GM21526 (cell line): ENCODE measurements around the gene DNAJC5.
"Not testable (repeated sequence)": the region's sequence is repeated elsewhere in the genome, so short reads cannot be mapped to it uniquely, and the experiment has no call there.

Source experiments
- ATAC-seq: cut with Tn5 transposase; IDR thresholded peaks from one replicate; pipeline ENCODE4 v1.9.1; 2021; ENCODE audit warnings: moderate library complexity; ENCODE audit not compliant: unreplicated experiment, low FRiP score

DNAJC5 gene

GRCh38 chr20:63951398-63952209 is 56.7 kb downstream of the DNAJC5 start:
- no peak for ATAC-seq

- no peak for ATAC-seq
These were observed 57.2 kb downstream of the DNAJC5 start for GRCh38 chr20:63952210-63952535.

- ATAC-seq, result no peak
These were observed 57.8 kb downstream of the DNAJC5 start for GRCh38 chr20:63952769-63953168.

GRCh38 chr20:63953764-63954429 is 59.0 kb downstream of the DNAJC5 start:
- ATAC-seq, result no peak

DNA sequence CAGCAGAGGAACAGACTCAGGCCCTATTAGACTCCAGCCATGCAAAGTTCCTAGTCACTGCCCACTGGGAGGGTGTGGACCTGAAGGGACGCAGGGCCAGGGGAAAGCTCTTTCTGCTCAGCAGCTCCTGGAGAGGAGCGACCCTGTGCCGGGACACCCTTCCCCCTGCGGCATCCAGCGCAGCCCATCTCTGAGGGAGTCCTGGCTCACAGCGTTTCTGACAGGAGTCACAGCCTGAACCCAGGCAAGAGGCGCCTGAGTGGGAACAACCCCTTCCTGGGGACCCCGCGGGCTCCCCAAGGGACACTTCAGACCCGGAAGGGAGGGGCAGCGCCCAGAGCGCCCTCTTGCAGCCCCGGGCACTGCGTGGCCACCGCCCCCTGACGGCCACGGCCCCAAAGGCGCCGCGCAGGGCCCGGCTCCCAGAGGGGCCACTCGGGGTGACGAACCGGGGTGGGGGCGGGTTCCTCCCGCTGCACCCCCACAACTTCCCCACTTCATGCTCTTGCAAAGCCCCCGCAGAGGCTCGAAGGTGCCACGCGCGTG is 60.4 kb downstream of the DNAJC5 start:
- peak; percentile 10 for ATAC-seq

DNA sequence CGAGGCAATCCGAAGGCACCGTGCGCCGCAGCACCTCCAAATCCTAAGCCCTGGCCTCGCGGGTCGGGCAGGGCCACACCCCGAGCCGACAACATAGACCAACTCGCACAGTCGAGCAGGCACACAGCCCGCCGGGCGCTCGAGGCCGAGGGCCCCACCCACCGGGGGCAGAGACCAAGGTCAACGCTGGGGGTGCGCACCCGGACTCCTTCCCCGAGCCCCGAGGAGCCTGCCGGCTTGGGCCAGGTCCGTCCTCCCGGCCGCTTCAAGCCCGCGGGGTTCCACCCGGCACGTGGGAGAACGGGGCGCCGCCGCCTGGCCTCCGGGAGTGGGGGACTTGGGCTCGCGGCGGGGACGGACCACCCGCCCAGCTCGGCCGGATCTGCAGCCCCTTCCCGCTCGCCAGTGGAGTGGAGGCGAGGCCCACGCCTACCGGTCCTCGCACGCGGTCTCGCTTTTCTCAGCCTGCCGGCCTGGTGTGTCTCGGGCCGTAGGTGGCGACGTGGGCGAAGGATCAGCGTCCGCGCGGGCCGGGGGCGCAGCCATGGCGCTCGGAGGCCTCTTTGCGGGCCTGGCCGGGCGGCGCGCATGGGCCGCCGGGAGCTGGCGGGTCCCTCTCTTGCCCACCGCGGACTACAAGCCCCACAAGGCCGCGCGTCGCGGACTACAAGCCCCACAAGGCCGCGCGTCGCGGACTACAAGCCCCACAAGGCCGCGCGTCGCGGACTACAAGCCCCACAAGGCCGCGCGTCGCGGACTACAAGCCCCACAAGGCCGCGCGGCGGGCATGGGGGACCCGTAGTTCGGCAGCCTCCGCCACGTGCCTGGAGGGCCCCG is 61.1 kb downstream of the DNAJC5 start, which contains the start of gene UCKL1:
Gene UCKL1, minus strand, starts transcription at position 590 of the 837 bp plus-strand sequence. Its CDS starts 44 bp downstream, at position 546.
- peak; percentile 51 for ATAC-seq

- ATAC-seq, result no peak
These were observed 61.7 kb downstream of the DNAJC5 start for GRCh38 chr20:63956664-63957003.

GRCh38 chr20:63957004-63957689 is 62.2 kb downstream of the DNAJC5 start:
- no peak for ATAC-seq

DNA sequence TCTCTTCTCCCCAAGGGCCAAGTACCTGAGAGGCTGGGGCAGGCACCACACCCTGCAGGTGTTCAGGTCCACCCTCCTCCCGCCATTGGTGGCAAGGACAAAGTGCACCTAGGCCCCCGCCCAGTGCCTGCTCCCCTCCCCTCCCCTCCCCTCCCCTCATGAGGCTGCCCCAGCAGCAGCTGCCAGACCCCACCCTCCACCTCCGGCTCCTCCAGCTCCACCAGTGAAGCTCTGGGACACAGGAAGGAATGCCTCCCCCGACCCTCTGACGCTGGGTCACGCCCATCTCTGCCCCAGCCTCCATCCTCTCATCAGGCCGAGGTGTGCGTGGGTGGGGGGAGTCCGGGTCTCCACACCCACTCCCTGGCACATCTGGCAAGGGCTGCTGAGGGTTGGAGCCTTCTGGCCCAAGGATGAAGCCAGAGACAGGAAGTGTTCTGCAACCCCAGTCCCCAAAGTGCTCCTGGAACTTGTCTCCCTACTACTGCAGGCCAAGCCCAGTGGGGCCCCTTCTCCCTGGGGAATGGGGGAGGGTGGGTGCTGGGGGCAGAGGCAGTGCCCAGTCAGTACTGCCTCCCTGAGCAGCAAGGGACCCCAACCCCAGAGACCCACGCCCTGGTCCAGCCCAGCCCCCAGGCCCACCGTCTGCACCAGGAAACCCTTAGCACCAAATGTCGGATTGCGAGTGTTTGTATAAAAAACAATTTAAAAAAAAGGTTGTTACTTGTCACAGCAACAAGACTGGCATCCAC is 62.9 kb downstream of the DNAJC5 start:
- no peak for ATAC-seq

- ATAC-seq, result no peak
These were observed 63.5 kb downstream of the DNAJC5 start for GRCh38 chr20:63958471-63958870.

GRCh38 chr20:63958964-63959698 is 64.2 kb downstream of the DNAJC5 start:
- ATAC-seq, result no peak

- ATAC-seq, result no peak
These were observed 64.8 kb downstream of the DNAJC5 start for GRCh38 chr20:63959699-63960075.

DNA sequence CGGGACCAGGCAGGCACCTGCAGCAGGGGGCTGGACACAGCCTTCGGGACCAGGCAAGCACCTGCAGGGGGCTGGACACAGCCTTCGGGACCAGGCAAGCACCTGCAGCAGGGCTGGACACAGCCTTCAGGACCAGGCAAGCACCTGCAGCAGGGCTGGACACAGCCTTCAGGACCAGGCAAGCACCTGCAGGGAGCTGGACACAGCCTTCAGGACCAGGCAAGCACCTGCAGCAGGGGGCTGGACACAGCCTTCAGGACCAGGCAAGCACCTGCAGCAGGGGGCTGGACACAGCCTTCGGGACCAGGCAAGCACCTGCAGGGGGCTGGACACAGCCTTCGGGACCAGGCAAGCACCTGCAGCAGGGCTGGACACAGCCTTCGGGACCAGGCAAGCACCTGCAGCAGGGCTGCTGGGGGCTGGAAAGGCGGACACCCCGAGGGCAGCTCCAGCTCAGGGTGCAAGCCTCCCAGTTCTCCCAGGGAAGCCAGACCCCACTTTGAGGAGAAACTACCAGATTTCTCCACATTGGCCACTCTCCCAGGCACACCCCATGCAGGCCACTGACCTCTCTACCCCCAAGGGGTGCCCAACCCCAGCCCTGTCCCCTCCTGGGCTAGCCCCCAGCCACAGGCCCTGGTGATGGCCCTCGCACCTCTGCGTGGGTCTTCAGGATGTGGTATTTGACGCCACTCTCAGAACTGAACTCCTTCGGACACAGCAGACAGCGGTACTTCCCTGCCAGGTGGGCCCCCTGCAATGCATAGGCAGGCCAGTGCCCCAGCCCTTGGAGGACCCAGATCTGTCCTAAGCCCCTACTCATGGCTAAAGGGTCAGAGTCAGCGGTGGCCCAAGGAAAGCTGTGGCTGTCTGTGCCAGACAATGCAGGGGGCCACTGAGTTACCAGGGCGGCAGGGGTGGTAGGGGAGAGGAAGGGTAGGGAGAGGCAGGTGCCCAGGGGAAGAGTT is 66.0 kb downstream of the DNAJC5 start:
- ATAC-seq, result not testable (repeated sequence)

DNA sequence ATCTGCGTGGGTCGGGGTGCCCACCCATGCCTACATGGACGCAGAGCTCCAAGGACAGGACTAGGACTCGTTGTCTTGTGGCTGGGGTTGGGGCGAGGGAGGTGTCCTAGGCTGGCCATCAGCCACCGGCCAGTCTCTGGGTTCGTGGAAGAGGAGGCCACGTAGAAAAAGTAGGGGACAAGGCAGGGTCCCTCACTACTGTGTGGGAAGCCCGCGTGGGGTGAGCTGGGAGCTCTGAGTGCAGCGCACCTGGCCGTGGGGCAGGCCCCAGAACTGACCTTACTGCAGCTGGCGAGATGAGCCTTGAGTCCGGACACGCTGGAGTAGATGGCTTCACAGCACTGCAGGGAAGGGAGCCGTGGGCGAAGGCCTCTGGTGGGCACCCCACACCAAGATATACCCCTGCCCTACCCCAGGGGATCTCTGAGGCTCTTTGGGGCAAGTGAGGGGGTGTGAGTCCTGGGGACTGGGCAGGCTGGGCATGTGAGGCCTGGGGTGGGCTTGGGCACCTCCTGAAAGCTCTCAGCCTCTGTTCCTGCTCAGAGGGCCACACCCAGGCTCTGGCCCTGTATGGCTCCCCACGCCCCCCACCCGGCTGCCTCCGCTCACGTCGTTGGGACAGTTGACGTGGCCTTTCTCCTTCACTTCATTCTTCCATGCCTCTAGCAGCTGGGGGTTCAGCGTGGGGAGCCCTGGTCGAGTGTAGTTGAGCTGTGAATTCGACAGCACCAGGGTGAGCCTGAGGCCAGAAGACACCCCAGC is 66.9 kb downstream of the DNAJC5 start:
- ATAC-seq, result no peak

- ATAC-seq, result no peak
These were observed 67.8 kb downstream of the DNAJC5 start for GRCh38 chr20:63962426-63963347.

GRCh38 chr20:63963348-63963741 is 68.4 kb downstream of the DNAJC5 start:
- ATAC-seq, result no peak
